Skeletal muscle tissue (tissue), 4 donors: Measurements from ENCODE around the gene ITPR1. TPM values are rescaled to one million over a fixed set of nuclear protein-coding genes. Genes with fewer than 3 reads are reported as not detected.

Source experiments
- H3K27ac ChIP-seq: one replicate; pipeline ENCODE4 v1.7.0; 2013; ENCODE audit warnings: mild to moderate bottlenecking, low read depth, low read length, inconsistent platforms
- H3K27me3 ChIP-seq, 3 donors: one replicate each; pipeline ENCODE4 v1.7.0; 2013; ENCODE audit warnings: low read length in 3 of 3; ENCODE audit not compliant: control insufficient read depth in 3 of 3, insufficient read depth in 3 of 3
- H3K36me3 ChIP-seq, 3 donors: one replicate each; pipeline ENCODE4 v1.7.0; 2013; ENCODE audit warnings: low read length in 3 of 3; ENCODE audit not compliant: control insufficient read depth in 3 of 3, insufficient read depth in 3 of 3
- H3K4me1 ChIP-seq, 3 donors: one replicate each; pipeline ENCODE4 v1.7.0; 2013; ENCODE audit warnings: low read length in 3 of 3, mild to moderate bottlenecking in 3 of 3; ENCODE audit not compliant: control insufficient read depth in 3 of 3, insufficient read depth in 3 of 3
- H3K4me3 ChIP-seq, 3 donors: one replicate each; pipeline ENCODE4 v1.7.0; 2013; ENCODE audit warnings: low read length in 3 of 3
- H3K9ac ChIP-seq, 3 donors: one replicate each; pipeline ENCODE4 v1.7.0; 2013; ENCODE audit warnings: low read length in 3 of 3, mild to moderate bottlenecking in 3 of 3, moderate library complexity in 2 of 3, low read depth in 1 of 3
- H3K9me3 ChIP-seq, 3 donors: one replicate each; pipeline ENCODE4 v1.7.0; 2013; ENCODE audit warnings: low read length in 3 of 3; ENCODE audit not compliant: control insufficient read depth in 3 of 3
- total RNA-seq: library from RNA; depleted of rRNA; stranded (reverse); fragments of >200 nt; gene quantifications from one replicate; pipeline ENCODE4 v1.2.3, GENCODE V29; 2014
- donor health status: Osteomylitis.

The ITPR1 gene
- total RNA-seq, 1 donor from 2014 or later = 55.8 TPM

GRCh38 chr3:4717363-4717740, 224.2 kb downstream of the ITPR1 start:
- Histone ChIP-seq H3K4me3 (no peak overlapping the region), H3K27ac (peak overlapping the region; percentile 82), H3K9me3 (no peaks in the 10 kb centered on the region), H3K9ac (peak overlapping the region in 1 of 3 donors; percentile 19), H3K27me3 (no peaks in the 10 kb centered on the region), H3K4me1 (peaks cover 42 to 55% (median 49%) of the 10 kb centered on the region in 3 donors), H3K36me3 (no peaks in the 10 kb centered on the region)

DNA sequence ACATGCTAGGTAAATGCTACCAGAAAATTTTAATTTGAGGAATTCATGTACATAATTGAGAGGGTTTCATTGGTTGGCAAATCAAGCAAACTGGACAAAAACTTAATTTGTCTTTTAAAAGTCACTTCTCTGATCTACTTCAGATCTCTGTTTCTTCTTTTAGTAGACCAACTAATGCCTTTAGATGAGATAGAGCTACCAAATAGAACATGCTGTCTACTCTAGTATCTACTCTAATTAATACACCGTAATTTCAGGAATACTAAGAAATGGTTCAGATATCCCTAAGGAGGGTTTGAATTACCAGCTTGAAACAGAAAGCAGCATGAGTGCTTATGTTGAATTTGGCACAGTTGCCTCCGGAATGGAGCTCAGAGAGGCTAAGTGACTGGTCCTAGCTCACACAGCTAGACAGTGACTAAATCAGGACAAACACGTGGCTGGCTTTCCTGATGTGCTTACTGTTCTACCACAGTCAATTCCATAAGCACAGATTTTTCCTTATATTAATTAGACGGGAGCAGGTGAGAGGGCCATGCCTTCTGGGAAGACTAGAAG, 225.1 kb downstream of the ITPR1 start:
- peak overlapping the region in 2 of 3 donors; percentile 34 to 59 for H3K4me3 ChIP-seq
- peaks cover 42 to 55% (median 51%) of the 10 kb centered on the region in 3 donors for H3K4me1 ChIP-seq
- no peaks in the 10 kb centered on the region for H3K9me3 ChIP-seq
- H3K9ac ChIP-seq = peak overlapping the region in 2 of 3 donors; percentile 39 to 51
- H3K27me3 ChIP-seq = no peaks in the 10 kb centered on the region
- peak overlapping the region; percentile 82 for H3K27ac ChIP-seq
- no peaks in the 10 kb centered on the region for H3K36me3 ChIP-seq

GRCh38 chr3:4719046-4719501, 225.9 kb downstream of the ITPR1 start:
- peak overlapping the region; percentile 33 to 51 (median 39) for H3K9ac ChIP-seq

DNA sequence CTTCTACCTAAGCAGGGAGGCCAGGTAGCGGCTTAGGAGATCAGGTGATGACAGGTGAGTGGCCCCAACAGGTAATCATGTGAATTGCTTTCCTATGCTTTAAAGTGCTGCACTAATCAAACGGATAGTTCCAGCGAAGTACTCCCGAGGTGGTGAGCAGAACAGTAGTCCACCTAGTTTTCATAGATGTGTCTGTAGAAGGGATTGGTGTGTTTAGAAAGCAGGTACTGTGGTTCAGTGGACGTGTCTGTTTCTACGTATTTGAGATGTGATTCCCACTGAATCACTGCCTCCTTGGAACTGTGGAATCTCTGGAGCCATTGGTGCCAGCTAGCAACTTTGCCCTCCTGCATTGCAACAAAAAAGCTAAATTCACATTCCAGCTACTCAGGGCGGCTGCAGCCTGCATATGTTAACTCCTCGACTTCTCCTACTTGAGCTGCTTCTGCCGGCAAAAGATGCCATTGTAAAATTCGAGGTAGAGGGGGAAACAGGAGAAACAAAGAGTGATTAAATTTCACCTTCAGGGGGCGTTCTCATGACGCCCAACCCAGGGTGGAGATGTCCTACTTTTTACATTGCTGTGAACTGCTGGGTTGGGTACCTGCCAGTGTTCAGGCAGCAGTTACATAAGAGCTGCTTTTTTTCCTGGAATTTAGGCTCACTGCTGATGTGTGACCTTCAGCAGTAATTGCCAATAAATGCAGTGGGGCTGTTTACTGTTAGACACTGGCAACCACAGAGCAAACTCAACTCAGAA, 227.3 kb downstream of the ITPR1 start:
- no peak overlapping the region for H3K4me3 ChIP-seq
- H3K9ac ChIP-seq = peak overlapping the region in 2 of 3 donors; percentile 22 to 46
- H3K27me3 ChIP-seq = no peaks in the 10 kb centered on the region
- no peaks in the 10 kb centered on the region for H3K9me3 ChIP-seq
- H3K36me3 ChIP-seq = no peaks in the 10 kb centered on the region
- H3K4me1 ChIP-seq = peaks cover 55 to 60% (median 59%) of the 10 kb centered on the region in 3 donors
- peak overlapping the region; percentile 82 for H3K27ac ChIP-seq

More at GRCh38 chr3:4719046-4719501, 225.9 kb downstream of the ITPR1 start:
- Histone ChIP-seq H3K27me3 (no peaks in the 10 kb centered on the region), H3K36me3 (no peaks in the 10 kb centered on the region), H3K9me3 (no peaks in the 10 kb centered on the region), H3K4me3 (peak overlapping the region; percentile 8 to 59 (median 34)), H3K27ac (peak overlapping the region; percentile 82), H3K4me1 (peaks cover 46 to 55% (median 54%) of the 10 kb centered on the region in 3 donors)

GRCh38 chr3:4721511-4721911, 228.4 kb downstream of the ITPR1 start:
- Histone ChIP-seq H3K9me3 (no peaks in the 10 kb centered on the region), H3K27ac (peak overlapping the region; percentile 55), H3K36me3 (no peaks in the 10 kb centered on the region), H3K27me3 (no peaks in the 10 kb centered on the region), H3K4me3 (no peak overlapping the region), H3K9ac (peak overlapping the region; percentile 28 to 47 (median 36)), H3K4me1 (peaks cover 55 to 60% (median 59%) of the 10 kb centered on the region in 3 donors)

- H3K4me1 ChIP-seq = peaks cover 53 to 55% (median 55%) of the 10 kb centered on the region in 3 donors
- H3K4me3 ChIP-seq = no peak overlapping the region
- H3K27ac ChIP-seq = peak overlapping the region; percentile 55
- H3K36me3 ChIP-seq = no peaks in the 10 kb centered on the region
- no peaks in the 10 kb centered on the region for H3K27me3 ChIP-seq
- no peaks in the 10 kb centered on the region for H3K9me3 ChIP-seq
- H3K9ac ChIP-seq = peak overlapping the region in 2 of 3 donors; percentile 28 to 47
Observed at GRCh38 chr3:4722103-4722502, 229.0 kb downstream of the ITPR1 start.

DNA sequence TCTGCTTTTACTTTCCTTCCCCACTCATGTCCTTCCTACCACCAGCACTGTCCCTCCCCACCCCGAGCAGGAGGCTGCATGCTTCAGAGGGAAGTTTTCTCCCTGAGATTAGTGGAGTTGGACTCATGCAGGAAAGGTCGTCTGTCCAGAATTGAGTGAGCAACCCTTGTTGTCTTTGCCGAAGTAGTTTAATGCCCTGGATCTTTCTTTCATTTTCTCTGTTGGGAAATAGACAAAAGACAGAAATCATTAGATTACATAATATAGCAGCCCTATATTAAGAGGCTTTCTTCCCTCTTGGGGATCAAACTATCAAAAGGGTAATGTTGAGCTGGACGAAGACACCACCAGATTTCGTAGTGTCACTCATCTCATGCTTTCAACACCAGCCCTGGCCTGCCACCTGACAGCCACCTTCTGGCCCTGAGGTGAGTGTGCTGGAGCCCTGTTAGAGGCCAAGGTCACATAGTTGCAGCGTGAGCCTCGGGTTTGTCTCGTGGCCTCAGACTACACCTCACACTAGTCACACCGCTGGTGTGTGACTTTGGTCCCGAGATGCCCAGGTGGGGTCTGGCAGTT, 231.0 kb downstream of the ITPR1 start:
- Histone ChIP-seq H3K27me3 (no peaks in the 10 kb centered on the region), H3K36me3 (no peaks in the 10 kb centered on the region), H3K9ac (peak overlapping the region in 1 of 3 donors; percentile 68), H3K27ac (no peak overlapping the region), H3K4me1 (peaks cover 35 to 43% (median 38%) of the 10 kb centered on the region in 3 donors), H3K9me3 (no peaks in the 10 kb centered on the region), H3K4me3 (no peak overlapping the region)

GRCh38 chr3:4726549-4726948, 233.4 kb downstream of the ITPR1 start:
- H3K4me1 ChIP-seq = peaks cover 21 to 27% (median 25%) of the 10 kb centered on the region in 3 donors
- H3K27ac ChIP-seq = no peak overlapping the region
- H3K36me3 ChIP-seq = no peaks in the 10 kb centered on the region
- no peaks in the 10 kb centered on the region for H3K27me3 ChIP-seq
- no peaks in the 10 kb centered on the region for H3K9me3 ChIP-seq
- no peak overlapping the region for H3K9ac ChIP-seq
- H3K4me3 ChIP-seq = no peak overlapping the region

GRCh38 chr3:4729061-4729973, 236.2 kb downstream of the ITPR1 start:
- Histone ChIP-seq H3K27ac (no peak overlapping the region), H3K9ac (no peak overlapping the region), H3K4me1 (peaks cover 7 to 16% (median 13%) of the 10 kb centered on the region in 3 donors), H3K4me3 (no peak overlapping the region), H3K36me3 (no peaks in the 10 kb centered on the region), H3K9me3 (no peaks in the 10 kb centered on the region), H3K27me3 (no peaks in the 10 kb centered on the region)
